Mucosa of gallbladder (tissue), 1 donor: ENCODE measurements around the gene CSNK1G3. TPM values are rescaled to one million over a fixed set of nuclear protein-coding genes. Genes with fewer than 3 reads are reported as not detected.
"Not testable (repeated sequence)": the region's sequence is repeated elsewhere in the genome, so short reads cannot be mapped to it uniquely, and the experiment has no call there.

Experiments
- DNase-seq: peaks from one replicate; pipeline ENCODE4 v3.0.0-alpha.2; 2020; ENCODE audit warnings: low spot score
- total RNA-seq: library from RNA; stranded (reverse); gene quantifications from one replicate; pipeline ENCODE4 v1.2.1, GENCODE V29; 2021
- donor health status: DM: no; HTN: no; CAD: no.

Gene CSNK1G3
- 48.0 TPM for total RNA-seq

DNA sequence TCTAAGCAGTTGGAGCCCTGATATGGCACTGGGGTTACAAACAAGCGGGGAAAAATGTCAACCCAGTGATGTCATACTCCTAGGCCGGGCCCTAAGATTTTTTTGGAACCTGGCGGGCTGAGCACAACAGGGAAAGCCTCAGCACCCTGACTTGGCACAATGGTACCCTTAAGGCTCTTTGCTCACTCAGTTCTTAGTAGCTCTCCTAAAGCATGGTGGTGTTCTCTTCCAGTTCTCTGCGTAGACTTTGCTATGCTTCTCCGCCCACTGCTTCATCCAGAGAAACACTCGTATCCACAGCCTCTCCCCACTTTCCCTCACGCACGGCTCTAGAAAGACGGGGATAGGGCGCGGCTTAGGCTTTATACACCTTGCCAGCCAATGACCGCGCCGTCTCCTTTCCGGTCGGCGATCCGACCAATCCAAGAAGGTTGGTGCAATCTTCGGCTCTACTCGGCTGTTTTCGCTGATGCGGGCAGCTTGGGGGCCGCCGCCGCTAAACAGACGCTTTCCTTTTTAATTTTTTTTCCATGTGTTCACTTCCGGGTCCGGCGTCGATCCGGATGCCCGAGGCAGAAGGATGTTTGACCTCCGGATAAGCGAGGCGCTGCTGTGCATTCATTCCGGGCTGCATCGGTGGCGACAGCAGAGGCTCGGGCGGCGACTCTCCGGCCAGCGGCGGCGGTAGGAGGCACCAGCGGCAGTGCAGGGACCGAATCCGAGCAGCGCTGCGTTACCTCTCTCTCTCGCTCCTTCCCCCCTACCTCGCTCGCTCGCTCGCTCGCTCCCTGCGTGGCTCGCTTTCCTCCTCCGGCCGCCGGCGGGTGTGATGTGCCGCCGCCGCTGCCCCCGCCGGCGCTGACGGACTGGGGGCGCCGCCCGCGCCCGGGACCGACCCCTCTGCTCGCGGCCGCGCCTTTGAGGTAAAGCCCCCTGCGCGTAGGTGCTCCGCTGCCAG, at the start of gene CSNK1G3:
Gene CSNK1G3 (plus strand): TSS at position 530 of the 958 bp plus-strand sequence. CDS start 33,487 bp downstream, outside the sequence.
- DNase-seq: peak; percentile 98

DNA sequence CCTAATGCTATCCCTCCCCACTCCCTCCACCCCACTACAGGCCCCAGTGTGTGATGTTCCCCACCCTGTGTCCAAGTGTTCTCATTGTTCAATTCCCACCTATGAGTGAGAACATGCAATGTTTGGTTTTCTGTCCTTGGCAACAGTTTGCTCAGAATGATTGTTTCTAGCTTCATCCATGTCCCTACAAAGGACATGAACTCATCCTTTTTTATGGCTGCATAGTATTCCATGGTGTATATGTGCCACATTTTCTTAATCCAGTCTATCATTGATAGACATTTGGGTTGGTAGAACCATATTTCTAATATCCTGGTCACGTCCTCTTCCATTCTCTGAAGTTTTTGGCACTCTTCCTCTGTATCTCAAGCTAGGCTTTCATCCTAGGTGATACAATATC, 45.1 kb upstream of the CSNK1G3 start:
- DNase-seq: not testable (repeated sequence)

DNA sequence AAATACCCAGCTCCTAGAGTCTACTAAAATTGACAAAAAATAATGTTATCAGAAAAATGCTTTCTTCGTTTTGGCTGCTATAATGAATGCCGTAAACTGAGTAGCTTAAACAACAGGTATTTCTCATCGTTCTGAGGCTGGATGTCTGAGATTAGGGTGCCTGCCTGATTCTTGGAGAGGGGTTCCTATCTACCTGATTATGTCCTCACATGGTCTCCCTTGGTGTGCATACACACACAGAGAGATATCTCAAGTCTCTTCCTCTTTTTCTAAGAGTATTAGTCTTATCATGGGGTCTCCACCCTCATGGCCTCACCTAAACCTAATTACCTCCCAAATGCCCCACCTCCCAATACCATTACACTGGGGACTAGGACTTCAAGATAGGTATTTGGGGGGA, 40.6 kb upstream of the CSNK1G3 start:
- no peak for DNase-seq

DNA sequence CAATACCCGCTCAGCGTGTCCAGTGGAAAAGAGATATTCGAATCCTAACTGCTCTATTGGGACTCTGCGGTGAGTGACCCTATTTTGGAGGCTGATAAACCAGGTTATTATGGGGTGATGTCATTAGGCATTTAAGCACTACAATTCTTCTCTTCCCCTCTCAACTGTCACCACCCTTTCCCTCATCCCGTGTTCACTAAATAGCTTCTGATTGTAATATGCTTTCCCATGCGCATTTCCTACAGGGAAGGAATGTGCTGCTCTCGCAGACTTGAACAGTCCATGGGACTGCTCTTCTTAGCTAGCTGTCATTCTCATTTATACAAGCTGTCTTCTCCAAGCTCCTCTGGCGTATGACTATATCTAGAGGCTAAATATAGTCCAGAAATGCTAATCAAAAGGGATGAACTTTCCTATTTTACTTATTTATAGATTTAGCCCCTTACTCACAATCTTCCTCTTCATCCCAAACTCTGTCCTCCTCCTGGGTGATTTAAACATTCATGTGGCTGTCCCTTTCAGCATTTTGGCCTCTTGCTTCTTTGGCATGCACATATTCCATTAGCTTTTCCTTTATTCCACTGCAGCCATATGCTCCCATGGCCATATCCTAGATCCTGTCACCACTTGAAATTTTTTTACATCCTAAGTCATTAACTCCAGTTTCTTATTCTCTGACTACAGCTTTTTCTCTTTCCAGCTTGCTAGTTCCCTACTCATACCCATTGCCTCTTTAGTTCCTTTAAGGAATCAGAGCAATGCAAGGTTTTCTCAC, 39.6 kb upstream of the CSNK1G3 start:
- DNase-seq: no peak

DNA sequence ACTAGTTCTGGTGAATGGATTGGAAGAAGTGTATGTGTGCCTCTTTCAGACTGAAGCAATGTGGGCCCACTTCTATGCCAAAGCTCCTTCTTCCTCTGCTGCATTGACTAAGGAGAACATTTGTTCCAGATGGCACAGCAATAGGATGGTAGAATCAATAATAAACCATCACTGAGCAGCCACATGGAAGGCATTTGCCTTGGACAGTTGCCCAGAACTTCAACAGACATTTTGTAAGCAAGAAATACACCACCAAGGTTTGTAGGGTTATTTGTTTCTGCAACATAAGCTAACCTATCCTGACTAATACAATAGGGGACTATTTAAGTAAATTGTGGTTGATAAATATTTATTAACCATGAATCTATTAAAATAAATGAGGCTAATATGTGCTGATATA, 37.7 kb upstream of the CSNK1G3 start:
- DNase-seq: no peak

DNA sequence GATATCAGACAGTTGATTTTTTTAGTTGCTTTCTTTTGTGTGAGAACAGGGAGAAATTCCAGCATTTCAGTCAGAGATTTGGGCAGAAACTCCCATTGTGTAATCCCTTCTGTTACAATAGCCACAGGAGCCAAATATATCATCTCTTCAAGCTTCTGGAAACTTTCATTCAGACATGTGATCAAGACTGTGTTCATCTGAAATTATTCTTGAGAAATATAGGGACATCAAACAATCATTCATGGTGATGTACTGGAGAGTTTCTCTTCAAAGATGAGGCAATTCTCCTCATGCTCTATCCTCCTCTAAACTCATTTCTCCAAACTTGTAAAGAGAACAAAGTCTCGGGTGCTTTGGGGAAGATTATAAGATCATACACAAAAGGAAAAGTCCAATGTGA, 35.2 kb upstream of the CSNK1G3 start:
- DNase-seq: no peak

DNA sequence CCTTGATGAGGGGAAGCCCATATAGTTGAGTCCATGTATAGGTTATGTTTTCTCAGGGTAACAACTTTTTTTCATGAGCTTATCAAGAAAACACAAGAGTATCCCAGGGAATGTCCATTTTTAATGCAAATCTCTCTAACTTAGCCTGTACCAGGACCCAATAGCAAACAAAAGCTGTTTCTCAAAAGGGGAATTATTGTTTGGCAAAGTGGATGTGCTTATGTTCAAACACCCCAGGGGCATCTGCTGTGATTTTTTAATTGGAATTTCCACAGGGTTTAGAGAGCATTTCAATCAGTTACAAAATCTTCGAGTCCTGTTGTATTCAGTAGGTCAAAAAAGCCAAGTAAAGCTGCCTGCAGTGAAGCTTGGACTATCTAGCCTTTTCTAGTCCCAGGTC, 33.4 kb upstream of the CSNK1G3 start:
- no peak for DNase-seq

DNA sequence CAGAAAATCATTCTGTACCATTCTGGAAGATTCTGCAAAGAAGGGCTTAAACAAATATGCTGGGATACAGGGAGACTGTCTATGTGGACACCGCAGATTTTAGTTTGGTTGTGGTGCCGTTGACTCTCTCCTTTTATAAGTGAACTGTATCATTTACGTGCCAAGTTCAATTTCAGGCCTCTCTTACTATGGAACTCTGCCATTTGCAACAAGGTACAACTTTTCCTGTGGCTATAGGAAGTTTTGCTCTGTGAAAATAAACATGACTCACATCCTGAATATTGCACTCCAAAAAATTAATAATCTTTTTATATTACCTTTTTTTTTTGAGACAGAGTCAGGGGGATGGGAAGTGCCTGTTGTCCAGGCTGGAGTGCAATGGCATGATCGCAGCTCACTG, 29.7 kb upstream of the CSNK1G3 start:
- no peak for DNase-seq

DNA sequence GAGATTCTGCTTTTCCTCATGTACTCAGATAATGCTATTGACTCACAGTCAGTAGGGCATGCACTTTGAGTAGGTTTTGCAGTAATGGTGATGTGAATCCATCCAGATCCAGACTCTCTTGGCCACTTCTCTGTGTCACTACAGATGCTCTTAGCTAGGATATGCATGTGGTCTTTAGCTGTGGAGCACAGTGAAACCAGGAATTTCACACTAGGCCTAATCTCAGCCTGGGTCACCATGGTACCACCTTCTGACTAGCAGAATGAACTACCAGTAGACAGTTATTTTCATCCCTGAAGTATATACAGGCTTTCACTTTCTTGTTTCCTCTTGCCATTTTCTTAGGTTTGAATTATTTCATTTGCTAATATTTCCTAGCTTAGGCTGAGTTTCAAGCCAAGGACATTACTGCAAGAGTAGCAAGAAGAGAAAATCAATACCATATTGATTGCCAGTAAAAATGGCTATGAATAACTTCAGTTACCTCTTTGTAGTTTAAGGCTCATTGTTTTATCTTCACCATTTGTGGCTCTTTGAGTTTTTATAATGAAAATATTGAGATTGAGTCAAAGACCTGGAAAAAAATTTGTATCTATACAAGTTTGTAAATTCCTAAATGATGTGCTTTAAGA, 28.4 kb upstream of the CSNK1G3 start:
- DNase-seq: no peak

DNA sequence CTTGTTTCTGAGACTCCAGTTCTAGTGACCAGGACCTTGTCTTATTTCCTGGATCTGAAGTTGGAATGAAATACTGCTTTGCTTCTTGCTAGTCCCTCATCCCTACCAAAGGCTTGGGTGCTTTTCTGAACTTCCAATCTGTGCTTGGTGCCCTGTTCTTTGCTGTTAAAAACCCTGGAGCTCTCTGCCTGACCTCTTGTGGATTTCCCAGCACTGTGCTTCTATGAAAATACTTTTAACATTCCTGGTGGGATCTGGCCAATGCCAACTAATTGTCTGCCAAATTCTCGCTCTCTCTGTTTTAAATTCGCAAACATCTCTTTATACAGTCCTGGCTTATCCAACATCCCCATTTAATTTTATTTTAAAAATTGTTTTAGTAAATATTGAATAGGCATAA, 26.7 kb upstream of the CSNK1G3 start:
- DNase-seq: no peak

DNA sequence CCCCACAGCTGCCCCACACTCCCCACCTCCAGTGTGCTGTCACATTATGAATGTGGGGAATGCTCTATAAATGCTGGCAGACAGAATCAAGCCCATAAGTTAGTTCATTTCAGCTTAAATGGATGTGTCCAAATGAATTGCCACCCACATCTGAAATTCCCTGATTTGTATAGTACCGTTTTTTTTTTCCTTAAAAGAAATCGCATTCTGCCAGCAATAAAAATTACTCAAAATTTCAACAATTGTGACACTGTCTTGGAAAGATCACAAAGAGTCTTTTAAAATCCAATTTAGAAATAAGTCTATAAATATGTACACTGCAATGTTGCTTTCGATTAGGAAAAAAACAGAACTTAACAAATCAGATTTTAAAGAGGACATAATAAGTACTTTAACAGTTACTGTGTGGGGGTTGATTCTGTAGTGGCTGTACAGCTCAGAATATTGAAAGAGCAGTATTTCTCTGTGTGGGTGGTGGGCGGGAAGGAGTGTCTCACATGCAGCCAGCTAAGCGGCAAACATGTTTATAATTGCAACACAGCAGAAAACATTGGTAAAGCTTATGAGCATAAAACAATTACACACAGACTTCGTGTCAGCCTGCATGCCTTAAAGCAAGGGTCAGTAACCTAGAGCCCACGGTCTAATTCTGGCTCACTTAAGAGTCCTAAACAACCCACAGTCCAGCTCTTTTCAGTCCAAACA, 24.9 kb upstream of the CSNK1G3 start:
- no peak for DNase-seq

DNA sequence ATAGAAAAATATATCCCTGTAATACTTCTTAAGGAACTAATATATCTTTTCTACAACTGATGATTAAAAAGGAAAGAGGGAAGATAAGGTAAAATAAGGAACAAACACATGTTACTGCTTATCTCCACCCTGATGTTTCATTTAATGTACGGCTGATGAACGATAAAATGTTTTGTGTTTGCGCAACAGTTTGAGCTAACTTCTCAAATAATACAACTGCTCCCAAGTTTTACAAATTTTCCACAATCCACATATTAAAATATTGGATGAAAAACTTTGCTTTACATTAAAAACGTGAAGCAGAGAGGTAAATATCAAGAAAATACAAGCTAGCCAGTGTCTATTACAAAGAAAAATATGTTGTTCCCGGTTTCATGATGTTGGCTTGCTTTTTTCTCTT, 21.0 kb upstream of the CSNK1G3 start:
- no peak for DNase-seq

DNA sequence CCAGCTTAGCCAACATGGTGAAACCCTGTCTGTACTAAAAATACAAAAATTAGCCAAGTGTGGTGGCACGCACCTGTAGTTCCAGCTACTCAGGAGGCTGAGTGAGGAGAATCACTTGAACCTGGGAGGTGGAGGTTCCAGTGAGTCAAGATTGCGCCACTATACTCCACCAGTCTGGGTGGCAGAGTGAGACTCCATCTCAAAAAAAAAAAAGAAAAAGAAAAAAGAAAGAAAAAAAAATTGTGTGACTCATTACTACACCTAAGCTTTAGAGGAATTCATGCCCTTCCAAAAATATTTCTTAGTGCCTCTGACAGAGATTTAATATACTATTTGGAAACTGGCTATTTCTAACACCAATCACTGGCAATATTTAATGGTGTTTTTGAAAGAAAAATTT, 16.8 kb upstream of the CSNK1G3 start:
- not testable (repeated sequence) for DNase-seq

DNA sequence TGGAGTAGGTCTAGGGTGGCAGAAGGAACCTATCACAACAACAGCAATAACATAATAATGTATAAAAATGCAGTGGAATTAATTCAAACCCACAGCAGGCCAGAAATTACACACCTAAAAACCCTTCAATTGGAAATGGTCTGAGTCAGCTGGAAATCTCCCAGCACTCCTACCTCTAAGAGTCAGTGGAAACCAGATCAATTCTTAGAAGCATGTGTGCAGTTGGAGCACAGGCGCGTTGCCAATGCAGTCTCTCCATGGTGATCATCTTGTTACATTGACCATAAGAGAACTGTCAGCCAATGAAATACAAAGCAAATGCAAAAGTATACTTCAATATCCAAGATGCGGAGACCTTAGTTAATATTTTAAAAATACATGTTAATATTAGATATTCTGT, 15.1 kb upstream of the CSNK1G3 start:
- DNase-seq: peak; percentile 65

DNA sequence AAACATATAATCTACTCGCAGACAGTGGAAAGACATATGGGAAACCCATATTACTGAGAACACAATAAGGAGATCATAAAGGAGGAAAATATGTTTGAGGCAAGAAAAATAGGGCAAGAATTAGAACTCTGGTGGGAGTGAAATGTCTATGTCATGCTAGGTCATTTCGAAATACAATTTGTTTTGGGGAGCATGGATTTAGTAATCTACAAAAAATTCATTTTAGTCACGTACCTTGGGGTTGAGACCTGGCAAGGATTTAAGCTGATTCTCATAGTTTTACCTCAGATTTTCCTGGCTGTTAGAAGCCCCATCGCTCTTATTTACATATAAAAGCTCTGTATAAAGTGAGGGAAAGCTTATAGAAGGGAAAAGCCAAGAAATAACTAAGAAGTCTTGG, 11.5 kb upstream of the CSNK1G3 start:
- no peak for DNase-seq

DNA sequence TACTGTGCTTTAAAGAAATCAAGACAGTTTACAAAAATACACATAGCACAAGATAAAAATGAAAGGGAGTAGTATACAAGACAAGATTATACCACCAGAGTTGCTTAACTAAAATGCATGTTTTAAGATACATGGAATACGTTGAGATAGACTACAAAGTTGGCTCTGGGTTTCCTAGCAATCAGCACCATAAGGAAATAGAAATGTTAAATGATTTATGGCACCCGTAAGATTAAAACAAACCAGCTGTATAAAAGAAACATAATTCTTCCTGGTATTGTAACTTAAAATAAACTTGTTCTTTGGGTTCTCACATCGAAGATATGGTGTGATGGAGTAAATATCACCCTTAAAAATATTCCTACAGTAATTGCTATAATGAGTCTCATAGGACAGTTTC, 9.9 kb upstream of the CSNK1G3 start:
- DNase-seq: no peak

DNA sequence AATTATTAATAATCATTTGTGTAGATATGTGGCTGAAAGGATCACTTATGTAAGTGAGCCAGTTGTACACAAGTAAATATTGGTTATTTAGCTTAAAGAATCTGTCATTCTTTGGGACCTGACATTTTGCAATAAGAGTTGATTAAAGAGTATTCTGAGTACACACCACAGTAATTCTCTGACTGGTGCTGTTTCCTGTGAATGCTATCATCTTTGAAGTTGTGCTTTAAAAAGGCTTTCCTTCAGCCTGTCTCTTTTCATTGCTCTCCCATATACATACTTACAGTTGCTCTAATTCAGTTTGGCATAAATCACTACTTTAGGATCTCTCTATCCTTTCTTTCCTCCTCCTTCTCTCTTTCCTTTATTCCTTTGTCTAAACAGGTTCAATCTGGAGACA, 8.7 kb upstream of the CSNK1G3 start:
- no peak for DNase-seq

DNA sequence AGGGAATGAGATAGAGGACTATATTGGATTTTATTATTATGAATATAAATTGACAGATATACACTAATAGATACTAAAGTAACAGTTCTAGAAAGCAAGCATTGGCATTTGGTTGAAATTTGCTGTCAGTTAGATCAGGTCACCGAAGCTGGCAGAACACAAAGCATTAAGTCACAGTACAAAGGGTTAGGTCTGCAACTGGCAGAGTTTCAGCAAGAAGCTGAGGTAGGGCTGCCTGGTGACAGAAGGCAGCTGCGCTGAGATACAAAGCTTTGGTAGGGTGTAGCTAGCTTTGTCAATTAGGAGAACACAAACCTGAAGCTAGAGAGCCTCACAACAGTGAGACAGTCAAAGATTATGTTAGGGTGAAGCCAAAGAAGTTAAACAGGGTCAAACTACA, 6.3 kb upstream of the CSNK1G3 start:
- peak; percentile 43 for DNase-seq

DNA sequence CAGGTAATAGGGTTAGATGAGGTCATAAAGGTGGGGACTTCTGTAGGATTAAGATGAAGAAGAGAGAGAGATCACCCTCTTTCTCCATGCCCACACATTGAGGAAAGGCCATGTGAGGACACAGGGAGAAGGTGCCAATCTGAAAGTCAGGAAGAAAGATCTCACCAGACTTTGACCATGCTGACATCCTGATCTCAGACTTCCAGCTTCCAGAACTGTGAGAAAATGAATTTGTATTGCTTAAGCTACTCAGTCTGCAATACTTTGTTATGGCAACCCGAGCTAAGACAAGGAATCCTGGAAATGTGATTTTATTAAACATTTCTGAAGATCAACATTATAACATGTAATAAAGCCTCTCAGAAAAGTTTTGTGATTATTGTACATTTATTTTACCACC, 3.5 kb upstream of the CSNK1G3 start:
- DNase-seq: no peak

DNA sequence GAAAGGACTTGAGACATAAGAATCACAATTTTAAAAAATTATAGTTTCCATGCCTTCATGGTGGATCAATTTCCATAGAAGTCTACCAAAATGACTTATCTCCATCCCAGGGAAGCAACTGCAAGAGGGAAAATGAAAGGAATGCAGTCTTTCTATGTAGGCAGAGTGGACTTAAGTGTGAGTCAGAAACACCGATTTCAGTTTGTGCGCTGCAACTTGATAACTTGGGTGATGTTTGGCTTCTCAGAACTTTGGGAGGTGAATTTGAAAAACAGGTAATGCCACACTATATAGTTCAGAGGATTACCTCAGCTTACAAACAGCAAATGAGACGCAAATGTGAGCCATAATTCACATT, 708 bp upstream of the CSNK1G3 start:
- no peak for DNase-seq

DNA sequence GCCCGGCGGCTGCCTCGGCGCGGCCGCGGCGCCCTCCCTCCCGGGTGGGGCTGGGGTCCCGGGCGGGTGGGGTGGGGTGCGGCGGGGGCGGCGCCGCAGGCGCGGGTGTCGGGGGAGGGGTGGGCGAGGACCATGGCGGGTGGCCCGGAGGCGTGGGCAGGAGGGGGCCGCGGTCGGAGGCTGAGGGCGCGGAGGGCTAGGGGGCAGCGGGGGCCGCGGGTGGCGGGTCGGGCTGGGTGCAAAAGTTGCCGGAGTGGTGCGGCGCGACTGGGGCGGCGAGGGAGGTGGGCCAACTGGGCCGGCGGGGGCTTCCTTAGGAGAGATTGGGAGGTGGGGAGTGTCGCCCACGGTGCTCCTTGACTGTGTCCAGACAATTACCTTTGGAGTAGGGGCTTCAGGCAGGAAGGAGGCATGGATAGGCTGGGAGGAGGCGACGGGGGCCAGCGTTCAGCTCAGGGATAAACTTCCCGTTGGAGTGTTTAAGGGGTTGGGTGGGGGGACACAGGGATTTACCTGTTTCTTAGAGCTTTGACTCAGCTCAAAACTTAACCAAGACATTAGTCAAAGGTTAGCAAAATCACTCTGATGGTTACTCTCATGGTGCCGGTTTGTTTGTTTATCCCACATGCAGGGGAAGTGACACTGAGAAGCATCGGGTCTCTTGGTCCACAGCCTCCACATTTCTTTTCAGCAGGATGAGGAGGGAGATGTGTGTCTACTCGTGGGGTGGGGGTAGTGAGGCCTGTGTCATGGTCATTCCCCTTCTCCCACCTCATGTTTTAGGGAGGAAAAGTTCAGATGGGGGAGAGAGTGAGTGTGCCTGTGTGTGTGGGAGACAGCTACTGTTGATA, 859 bp downstream of the CSNK1G3 start:
- no peak for DNase-seq
